ENCODE results near the gene HAUS2. TPM values are rescaled to one million over a fixed set of nuclear protein-coding genes. Genes with fewer than 3 reads are reported as not detected.

Gene HAUS2
- polyA plus RNA-seq, 2 of the 4 experiments (the other 2 are of a cell fraction): 15.7 to 31.0 TPM

GRCh38 chr15:42544853-42545629, 3.6 kb upstream of the HAUS2 start:
- no peak for DNase-seq (ENCODE audit: low read depth in 1 of 2, low spot score in 1 of 2)
- Histone ChIP-seq H3K4me1 (peaks cover 12% of the 10 kb centered on the region; the same call in 2 of the 3 replicates), H3K27ac (no peak overlapping the region), H3K4me3 (no peak overlapping the region), H3K9me3 (no peaks in the 10 kb centered on the region), H3K4me2 (no peak overlapping the region)
- WGBS (ENCODE audit: missing lambda C conversion rate): 96% methylated on average over 4 of the region's 4 CpGs
- FAIRE-seq: no peak
- TF ChIP-seq PHF8 (IDR thresholded peaks at IDR 0.05; ENCODE audit: borderline replicate concordance, low read depth): no peak
- no peak for TF ChIP-seq NR3C1 (IDR thresholded peaks at IDR 0.05)
- no peak for TF ChIP-seq ZSCAN20 (CRISPR knock-in tag; IDR thresholded peaks at IDR 0.05)
- TF ChIP-seq POLR2AphosphoS2 (conservative IDR thresholded peaks at IDR 0.05; ENCODE audit: low read length): no peak
- no peak for TF ChIP-seq HOXB5 (CRISPR knock-in tag; IDR thresholded peaks at IDR 0.05)
- TF ChIP-seq CHD2 (IDR thresholded peaks at IDR 0.05; ENCODE audit: low read length, partially characterized antibody): no peak
- TF ChIP-seq HMGXB4 (CRISPR knock-in tag; IDR thresholded peaks at IDR 0.05; ENCODE audit: borderline replicate concordance): no peak
- TF ChIP-seq ELK1 (IDR thresholded peaks at IDR 0.05; ENCODE audit: low read depth, low read length): no peak
- TF ChIP-seq RCOR1 (IDR thresholded peaks at IDR 0.05; ENCODE audit: low read depth, low read length): no peak
- no peak for TF ChIP-seq JUN (IDR thresholded peaks at IDR 0.05)
- TF ChIP-seq HOXB13 (CRISPR knock-in tag; IDR thresholded peaks at IDR 0.05; ENCODE audit: low read depth): no peak
- CTCF ChIA-PET: no interaction called here
- no peak for ATAC-seq
- POLR2A ChIA-PET: no interaction called here

GRCh38 chr15:42547918-42548248, 755 bp upstream of the HAUS2 start:
- H3K4me3 ChIP-seq: peak overlapping the region; percentile 77
- ATAC-seq: peak; percentile 23 to 34; a peak in 3 of 6 replicates
- DNase-seq (ENCODE audit: low read depth in 1 of 2, low spot score in 1 of 2): no peak
- H3K4me2 ChIP-seq: peak overlapping the region; percentile 88
- no peaks in the 10 kb centered on the region for H3K9me3 ChIP-seq
- POLR2A ChIA-PET: interaction anchor here (0.8 to 1.5 kb wide), 4 partner anchors 28 to 275 kb away, joined by 3 to 5 read pairs (median 4); partner anchors contain the start of genes GANC, STARD9, TMEM87A and ZNF106
- peak overlapping the region; percentile 86 to 98 for H3K27ac ChIP-seq
- no peak for FAIRE-seq
- WGBS (ENCODE audit: missing lambda C conversion rate): 20% methylated on average over 9 of the region's 9 CpGs
- H3K4me1 ChIP-seq: peaks cover 16% of the 10 kb centered on the region; the same call in 2 of the 3 replicates
- no peak for TF ChIP-seq ATOH8 (CRISPR knock-in tag; IDR thresholded peaks at IDR 0.05; ENCODE audit: low read depth)
- TF ChIP-seq FOSL2 (IDR thresholded peaks at IDR 0.05): no peak
- no peak for TF ChIP-seq FOSL2 (CRISPR knock-in tag; IDR thresholded peaks at IDR 0.05)
- no peak for TF ChIP-seq HEYL (CRISPR knock-in tag; IDR thresholded peaks at IDR 0.05)
- TF ChIP-seq EHF (CRISPR knock-in tag; IDR thresholded peaks at IDR 0.05): no peak
- no peak for TF ChIP-seq RARB (CRISPR knock-in tag; IDR thresholded peaks at IDR 0.05)
- no peak for TF ChIP-seq TFCP2L1 (CRISPR knock-in tag; IDR thresholded peaks at IDR 0.05)
- no peak for TF ChIP-seq POLR2A (IDR thresholded peaks at IDR 0.05; ENCODE audit: low read length)
- TF ChIP-seq CHD2 (IDR thresholded peaks at IDR 0.05; ENCODE audit: low read length, partially characterized antibody): no peak
- no peak for TF ChIP-seq BCL3 (IDR thresholded peaks at IDR 0.05)
- no peak for TF ChIP-seq CHD4 (IDR thresholded peaks at IDR 0.05; ENCODE audit: borderline replicate concordance)
- no peak for TF ChIP-seq PHF8 (IDR thresholded peaks at IDR 0.05; ENCODE audit: borderline replicate concordance, low read depth)
- no peak for TF ChIP-seq JUN (IDR thresholded peaks at IDR 0.05)
- TF ChIP-seq MYC (IDR thresholded peaks at IDR 0.05; ENCODE audit: borderline replicate concordance, low read length): no peak
- TF ChIP-seq MAFK (IDR thresholded peaks at IDR 0.05; ENCODE audit: partially characterized antibody): no peak
- TF ChIP-seq GATA3 (IDR thresholded peaks at IDR 0.05; ENCODE audit: borderline replicate concordance): no peak
- TF ChIP-seq RNF2 (IDR thresholded peaks at IDR 0.05; ENCODE audit: borderline replicate concordance, low read depth): no peak
- CTCF ChIA-PET: interaction anchor here (0.5 to 1.5 kb wide), 4 partner anchors 33 to 378 kb away, joined by 3 to 4 read pairs (median 4); no protein-coding TSS in a partner anchor

Measured in A549 (cell line).